Kidney capillary endothelial cell (primary cell): ENCODE data around the gene ATXN7L2.

Source experiments
- DNase-seq: peaks from one replicate; pipeline ENCODE4 v3.0.0-alpha.2; 2018; ENCODE audit warnings: low spot score

ATXN7L2 gene

DNA sequence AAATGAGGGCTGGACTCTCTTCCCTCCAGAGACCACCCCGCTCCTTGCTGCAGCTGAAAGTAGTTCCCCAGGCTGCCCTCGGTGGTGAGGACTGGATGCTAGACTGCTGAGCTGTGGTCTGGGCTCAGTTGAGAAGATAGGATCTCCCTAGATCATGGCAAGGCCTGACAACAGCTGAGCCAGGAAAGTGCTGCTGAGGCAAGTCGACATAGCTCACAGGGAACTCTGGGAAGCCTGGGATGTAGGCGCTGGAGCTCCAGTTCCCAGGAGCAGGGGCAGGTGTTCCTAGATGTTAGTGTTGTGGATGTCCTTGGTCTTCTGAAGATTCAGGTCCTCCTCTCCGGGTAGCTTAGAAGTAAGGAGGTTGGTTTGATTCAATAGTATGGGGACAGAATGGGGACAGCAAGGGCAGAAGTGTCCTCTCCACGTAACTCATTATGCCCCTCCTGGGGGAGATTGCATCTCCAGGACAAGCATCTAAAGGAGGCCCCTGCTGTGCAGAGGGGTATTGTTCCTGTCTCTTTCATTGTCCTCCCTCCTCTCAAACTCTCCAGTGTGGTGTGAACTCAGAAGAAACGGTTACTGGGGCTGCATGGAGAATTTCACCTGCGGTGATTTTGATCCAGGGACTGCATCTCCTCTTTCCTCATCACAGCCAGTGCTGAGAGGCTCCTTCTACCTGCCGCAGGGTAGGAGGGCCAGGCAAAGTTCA is 13.9 kb downstream of the ATXN7L2 start:
- DNase-seq: no peak

DNA sequence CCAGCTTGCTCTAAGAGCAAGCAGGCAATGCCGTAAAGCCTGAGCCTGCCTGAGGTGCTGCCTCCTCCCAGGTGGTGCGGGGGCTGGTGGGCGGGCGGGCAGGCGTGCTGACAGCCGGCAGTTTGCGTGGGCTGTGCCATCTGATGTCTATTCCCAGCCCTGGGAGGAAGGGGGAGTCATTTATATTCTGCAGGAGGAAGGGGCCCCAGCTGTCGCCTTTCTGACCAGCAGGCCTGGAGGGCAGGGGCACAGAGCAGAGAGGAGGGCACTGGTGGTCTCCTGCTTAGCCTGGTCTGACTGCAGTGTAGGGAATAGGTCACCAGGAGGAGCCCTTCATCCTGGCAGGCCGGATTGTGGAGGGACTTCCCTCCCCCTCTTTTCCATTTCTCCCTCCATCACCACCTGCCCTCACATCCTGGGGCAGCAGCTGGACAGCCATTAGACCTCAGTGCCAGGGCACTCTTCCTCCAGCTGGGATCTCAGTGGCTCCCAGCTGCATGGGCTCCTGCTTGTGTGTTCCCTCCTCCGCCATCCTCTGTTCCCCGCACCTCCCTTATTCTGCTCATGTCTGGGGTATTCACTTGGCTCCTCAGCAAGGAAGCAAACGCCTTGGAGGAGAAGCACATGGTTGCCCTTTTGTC is 14.6 kb downstream of the ATXN7L2 start:
- DNase-seq: peak; percentile 34

- DNase-seq: no peak
Observed at GRCh38 chr1:109499081-109499480, 15.4 kb downstream of the ATXN7L2 start.

- peak; percentile 74 for DNase-seq
Observed at GRCh38 chr1:109499661-109500536, 16.2 kb downstream of the ATXN7L2 start.

- DNase-seq: no peak
Observed at GRCh38 chr1:109500941-109501381, 17.3 kb downstream of the ATXN7L2 start.

GRCh38 chr1:109501644-109502363 is 18.1 kb downstream of the ATXN7L2 start:
- DNase-seq: no peak

DNA sequence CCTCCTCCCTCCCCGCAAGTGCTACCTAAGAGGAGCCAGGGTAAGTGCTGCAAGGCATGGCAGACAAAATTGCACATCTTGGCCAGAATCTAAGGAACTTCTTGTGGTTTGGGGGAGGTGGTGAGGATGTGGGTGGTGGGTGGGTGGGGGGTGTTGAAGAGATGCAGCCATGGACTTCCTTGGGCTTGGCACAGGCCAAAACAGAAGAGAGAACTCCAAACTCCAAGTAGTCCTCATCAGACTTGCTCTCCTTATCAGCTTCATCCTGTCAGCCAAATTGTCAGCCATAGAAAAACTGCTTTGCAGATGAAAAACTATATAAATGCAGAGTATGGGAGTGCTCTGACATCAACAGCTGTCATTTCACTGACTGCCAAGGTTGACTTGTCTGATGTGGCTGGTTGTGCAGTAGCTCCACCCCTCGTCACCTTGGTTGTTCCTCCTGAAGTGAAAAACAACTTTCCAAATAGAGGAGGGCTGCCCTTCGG is 18.7 kb downstream of the ATXN7L2 start:
- no peak for DNase-seq

GRCh38 chr1:109503935-109504334 is 20.2 kb downstream of the ATXN7L2 start:
- no peak for DNase-seq

- DNase-seq: no peak
Observed at GRCh38 chr1:109504974-109505373, 21.3 kb downstream of the ATXN7L2 start.

GRCh38 chr1:109508001-109508872 is 24.5 kb downstream of the ATXN7L2 start:
- no peak for DNase-seq

GRCh38 chr1:109508873-109509175 is 25.1 kb downstream of the ATXN7L2 start:
- no peak for DNase-seq

DNA sequence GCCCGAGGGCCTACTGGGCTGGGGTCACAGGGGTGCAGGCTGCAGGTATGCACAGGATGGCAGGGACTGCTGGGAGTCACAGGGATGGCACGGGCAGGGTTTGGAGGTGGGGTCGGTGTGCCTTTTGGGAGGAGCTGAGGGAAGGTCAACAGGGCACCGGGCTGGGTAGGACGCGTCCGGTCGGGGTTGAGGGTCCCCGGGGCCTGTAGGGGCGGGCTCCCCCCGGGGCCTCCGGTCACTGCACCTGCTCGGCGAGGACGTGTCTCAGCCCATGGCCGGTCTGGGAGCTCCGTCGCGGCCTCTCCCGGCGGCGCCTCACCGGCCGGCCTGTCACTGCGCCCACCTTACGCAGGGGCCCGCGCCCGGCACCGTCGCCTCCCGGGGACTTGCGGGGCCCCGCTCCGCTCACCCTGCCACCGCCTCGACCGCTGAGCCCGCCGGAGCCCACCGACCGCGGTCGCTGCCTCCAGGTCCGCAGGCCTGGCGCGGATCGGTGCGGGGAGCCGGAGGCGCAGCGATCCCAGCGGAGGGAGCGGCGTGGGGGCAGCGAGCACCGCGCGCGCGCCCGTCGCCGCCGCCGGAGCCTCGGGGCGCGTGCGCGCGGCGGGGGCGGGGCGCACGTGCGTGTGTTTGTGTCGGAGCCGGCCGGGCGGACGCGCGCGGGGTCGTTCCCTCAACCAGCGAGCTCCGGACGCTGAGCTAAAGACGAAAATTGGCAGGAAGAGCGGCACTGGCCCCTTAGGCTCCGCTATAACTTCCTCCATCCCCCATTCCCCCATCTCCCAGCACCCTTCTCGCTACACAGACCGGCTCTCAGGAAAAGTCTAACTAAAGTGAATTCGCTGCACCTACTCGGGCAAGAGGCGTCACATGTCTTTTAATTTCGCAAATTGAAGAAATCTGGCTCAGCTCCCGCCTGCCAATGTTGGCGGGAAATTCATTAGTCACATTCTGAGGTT is 25.8 kb downstream of the ATXN7L2 start, which contains the start of gene AMIGO1:
Gene AMIGO1 (minus strand): TSS at position 552 of the 959 bp plus-strand sequence. CDS start 815 bp downstream, outside the sequence.
- no peak for DNase-seq

- no peak for DNase-seq
Observed at GRCh38 chr1:109513110-109513710, 29.5 kb downstream of the ATXN7L2 start.

- DNase-seq: no peak
Observed at GRCh38 chr1:109514846-109515245, 31.1 kb downstream of the ATXN7L2 start.

GRCh38 chr1:109516872-109517271 is 33.2 kb downstream of the ATXN7L2 start:
- no peak for DNase-seq

DNA sequence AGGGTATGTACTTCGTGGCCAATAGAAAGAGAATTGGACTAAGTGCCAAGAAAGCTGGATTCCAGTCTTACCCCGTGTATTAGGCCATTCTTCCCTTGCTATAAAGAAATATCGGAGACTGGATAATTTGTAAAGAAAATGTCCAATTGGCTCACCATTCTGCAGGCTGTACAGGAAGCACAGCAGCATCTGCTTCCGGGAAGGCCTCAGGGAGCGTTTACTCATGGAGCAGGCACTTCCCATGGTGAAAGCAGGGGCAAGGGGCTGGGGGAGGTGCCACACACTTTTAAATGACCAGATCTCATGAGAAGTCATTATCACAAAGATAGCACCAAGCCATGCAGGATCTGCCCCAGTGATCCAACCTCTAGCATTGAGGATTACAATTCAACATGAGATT is 33.6 kb downstream of the ATXN7L2 start:
- DNase-seq: no peak

DNA sequence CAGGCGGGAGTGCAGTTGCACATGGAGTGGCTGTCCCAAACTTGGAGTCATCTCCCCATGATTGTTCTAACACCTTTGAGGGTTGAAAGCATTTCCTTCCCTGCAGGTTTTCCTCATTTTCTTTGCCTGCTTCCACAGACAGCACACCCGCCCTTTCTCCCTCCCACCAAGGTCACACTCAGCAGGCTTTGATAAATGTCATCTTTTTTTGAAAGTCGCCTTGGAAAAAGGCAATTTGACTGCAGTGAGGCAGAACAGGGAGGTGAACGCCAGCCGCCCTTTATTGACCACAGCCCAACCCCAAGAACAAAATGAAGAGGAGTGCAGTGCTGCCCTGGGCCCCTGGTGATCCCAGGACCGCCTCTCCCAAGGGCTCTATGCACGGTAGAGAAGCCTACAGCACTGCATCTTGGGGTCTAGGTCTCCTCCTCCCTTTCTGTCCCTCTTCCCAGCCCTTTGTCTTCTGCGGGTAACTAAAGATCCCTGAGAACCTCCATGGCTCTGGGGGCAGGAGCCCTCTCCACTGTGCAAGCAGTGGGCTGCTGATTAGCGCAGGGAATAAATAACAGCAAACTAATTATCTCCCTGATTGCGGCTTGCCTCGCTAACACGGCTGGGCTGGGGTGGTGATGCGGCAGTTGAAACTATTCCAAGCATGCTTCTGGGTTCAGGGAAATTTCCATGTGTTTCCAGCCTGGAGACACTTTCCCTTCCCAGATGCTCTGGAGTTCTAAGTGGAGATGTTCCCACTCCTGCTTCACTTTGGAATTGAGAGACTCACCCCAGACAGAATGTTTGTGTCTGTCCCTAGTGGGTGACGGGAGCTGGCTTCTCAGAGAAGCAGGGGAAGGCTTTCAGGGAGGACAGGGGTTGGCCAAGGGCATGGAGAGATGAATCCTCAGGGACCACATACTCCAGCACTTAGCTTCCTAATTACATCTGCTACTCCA is 37.6 kb downstream of the ATXN7L2 start:
- no peak for DNase-seq

DNA sequence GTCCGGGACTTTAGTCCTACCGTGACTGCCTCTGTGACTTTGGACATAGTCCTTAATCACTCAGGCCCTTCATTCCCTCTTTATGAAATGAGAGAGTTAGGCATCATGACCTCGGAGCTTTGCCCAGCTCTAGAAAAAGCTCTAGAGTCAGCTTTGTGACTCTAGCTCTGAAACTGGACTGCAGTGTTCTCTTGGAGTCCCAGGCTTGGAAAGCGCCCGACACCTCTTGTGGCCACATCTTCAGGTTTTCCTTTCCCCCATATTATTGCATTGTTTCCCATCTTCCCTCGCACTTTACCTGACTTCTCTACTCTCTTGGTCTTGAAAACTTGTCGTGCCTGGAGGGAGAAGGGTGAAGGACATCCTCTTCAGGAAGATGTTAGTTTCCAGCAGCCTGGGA is 38.3 kb downstream of the ATXN7L2 start:
- DNase-seq: no peak
